ENCODE results near the gene ODF2. TPM values are rescaled to one million over a fixed set of nuclear protein-coding genes. Genes with fewer than 3 reads are reported as not detected.

ODF2 gene
- total RNA-seq: 10 to 100 TPM; 27.0 to 65.8 TPM

DNA sequence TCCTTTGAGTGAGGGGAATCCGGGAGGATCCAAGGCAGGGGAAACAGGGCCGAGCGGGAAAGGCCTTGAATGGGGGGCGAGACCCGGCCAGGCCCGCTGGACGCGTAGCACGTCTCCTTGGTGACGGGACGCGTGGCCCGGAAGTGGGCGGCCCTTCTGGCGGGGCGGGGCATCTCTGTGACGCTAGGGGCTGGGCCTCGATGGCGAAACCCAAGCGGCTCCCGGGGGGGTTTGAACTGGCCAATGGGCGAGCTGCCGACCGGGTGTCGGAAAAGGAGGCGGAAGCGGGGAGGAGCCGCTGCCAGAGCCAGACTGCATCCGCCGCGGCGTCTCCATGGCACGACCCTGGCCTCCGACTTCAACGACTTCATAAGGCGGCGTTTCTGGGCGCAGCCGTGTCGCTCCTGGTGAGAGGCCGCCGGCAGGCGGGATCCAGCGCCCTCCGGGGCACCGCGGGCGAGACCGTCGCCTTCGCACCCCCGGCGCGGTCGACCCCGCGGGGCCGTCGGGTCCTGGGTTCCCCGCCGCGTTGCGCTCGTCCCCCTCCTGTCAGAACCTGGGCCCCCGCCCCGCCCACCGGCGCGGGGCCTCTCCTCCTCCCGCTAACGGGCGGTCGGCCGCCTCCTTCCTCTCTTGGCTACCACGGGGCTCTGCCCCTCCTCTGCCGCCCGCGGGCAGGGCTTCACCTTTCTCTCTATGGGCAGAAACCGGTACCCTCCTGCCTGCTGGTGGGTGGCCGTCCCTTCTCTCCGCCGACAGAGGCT lies at the start of gene ODF2:
Gene ODF2 (plus strand): TSS at position 158 of the 764 bp plus-strand sequence. CDS start 86 bp downstream, at position 244.
- peaks cover 8% of the 10 kb centered on the region for H3K4me1 ChIP-seq (replicated peaks)
- H3K27ac ChIP-seq: peak within 1 kb of the TSS; percentile 65 to 77
- H3K4me3 ChIP-seq: peak within 1 kb of the TSS; percentile 61 to 93
- peaks cover 0 to 4% of the 10 kb centered on the region in 2 donors for H3K36me3 ChIP-seq
- H3K9me3 ChIP-seq: no peaks in the 10 kb centered on the region
- under 1% methylated on average over 48 of the region's 82 CpGs for WGBS
- intact Hi-C loops (cut with DNase I): no loop called here
- DNase-seq (ENCODE audit: low spot score): peak; percentile 98
- TF ChIP-seq POLR2A (IDR thresholded peaks at IDR 0.05) (peak; percentile 60), POLR2AphosphoS5 (IDR thresholded peaks at IDR 0.05) (peak; percentile 91)
- TF ChIP-seq, protein P1, sequence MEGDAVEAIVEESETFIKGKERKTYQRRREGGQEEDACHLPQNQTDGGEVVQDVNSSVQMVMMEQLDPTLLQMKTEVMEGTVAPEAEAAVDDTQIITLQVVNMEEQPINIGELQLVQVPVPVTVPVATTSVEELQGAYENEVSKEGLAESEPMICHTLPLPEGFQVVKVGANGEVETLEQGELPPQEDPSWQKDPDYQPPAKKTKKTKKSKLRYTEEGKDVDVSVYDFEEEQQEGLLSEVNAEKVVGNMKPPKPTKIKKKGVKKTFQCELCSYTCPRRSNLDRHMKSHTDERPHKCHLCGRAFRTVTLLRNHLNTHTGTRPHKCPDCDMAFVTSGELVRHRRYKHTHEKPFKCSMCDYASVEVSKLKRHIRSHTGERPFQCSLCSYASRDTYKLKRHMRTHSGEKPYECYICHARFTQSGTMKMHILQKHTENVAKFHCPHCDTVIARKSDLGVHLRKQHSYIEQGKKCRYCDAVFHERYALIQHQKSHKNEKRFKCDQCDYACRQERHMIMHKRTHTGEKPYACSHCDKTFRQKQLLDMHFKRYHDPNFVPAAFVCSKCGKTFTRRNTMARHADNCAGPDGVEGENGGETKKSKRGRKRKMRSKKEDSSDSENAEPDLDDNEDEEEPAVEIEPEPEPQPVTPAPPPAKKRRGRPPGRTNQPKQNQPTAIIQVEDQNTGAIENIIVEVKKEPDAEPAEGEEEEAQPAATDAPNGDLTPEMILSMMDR (IDR thresholded peaks at IDR 0.05): peak in 2 of 4 experiments; percentile 7 to 8
- no peaks in the 10 kb centered on the region for H3K27me3 ChIP-seq (replicated peaks; ENCODE audit: insufficient read depth)

DNA sequence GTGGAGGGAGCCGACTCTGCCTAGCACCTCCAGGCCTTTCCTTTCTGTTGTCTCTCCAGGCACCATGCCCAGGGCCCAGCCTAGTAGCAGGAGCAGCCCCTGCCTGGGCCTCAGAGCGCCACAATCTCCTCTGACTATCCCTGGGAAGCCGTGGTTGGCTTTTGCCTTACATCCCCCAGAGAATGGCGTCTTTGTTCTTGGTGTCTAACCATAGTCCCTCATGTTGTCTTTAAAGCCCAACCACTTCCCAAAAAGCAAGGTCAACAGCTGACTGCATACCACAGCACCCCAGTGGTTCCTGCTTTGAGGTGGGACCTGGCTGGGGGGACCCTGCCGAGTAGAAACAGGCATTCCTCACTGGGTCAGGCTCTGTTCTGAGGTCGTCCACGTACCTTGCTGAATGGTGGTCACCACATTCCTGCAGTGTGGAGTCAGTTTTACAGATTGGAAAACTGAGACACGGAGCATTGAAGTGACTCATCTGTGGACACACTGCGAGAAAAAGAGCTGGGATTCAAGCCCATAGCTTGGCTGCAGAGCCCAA lies 48.9 kb upstream of the ODF2 start:
- Histone ChIP-seq H3K27me3 (replicated peaks; ENCODE audit: insufficient read depth) (no peaks in the 10 kb centered on the region), H3K4me3 (no peak overlapping the region), H3K27ac (no peak overlapping the region), H3K9me3 (no peaks in the 10 kb centered on the region), H3K36me3 (no peaks in the 10 kb centered on the region), H3K4me1 (replicated peaks) (no peaks in the 10 kb centered on the region)
- DNase-seq (ENCODE audit: low spot score): no peak
- intact Hi-C loops (cut with DNase I): no loop called here
- WGBS: 71% methylated on average over 9 of the region's 9 CpGs
- TF ChIP-seq, protein P1 (IDR thresholded peaks at IDR 0.05): no peak
- TF ChIP-seq POLR2AphosphoS5 (IDR thresholded peaks at IDR 0.05): no peak
- TF ChIP-seq POLR2A (IDR thresholded peaks at IDR 0.05): no peak

DNA sequence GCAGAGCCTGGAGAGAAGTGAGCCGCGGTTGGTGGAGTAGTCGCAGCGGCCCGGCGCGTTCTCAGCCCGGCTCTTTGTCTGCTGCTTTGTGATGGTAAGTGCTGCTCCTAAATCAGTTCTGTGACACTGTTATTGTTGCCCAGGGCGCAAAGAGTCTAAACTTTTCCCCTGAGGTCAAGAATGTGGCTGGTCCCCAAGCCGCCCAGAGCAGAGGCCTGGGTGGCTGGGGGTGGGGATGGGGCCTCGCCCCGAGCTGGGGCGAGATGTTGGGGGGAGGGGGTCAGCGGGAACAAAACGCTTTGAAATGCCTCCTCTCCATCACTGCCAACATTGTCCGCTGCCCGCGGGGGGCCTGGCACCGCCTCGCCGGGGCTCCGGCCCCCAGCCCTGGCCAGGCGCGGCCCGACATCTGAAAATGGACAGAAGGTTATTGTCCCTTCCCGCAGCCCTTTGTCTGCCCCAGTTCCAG lies 46.8 kb upstream of the ODF2 start:
- intact Hi-C loops (cut with DNase I): no loop called here
- DNase-seq (ENCODE audit: low spot score): no peak
- H3K27ac ChIP-seq: no peak overlapping the region
- H3K4me1 ChIP-seq (replicated peaks): no peaks in the 10 kb centered on the region
- no peak overlapping the region for H3K4me3 ChIP-seq
- no peaks in the 10 kb centered on the region for H3K9me3 ChIP-seq
- H3K27me3 ChIP-seq (replicated peaks; ENCODE audit: insufficient read depth): no peaks in the 10 kb centered on the region
- 36% methylated on average over 26 of the region's 26 CpGs for WGBS
- no peaks in the 10 kb centered on the region for H3K36me3 ChIP-seq
- TF ChIP-seq, protein P1 (IDR thresholded peaks at IDR 0.05): no peak
- TF ChIP-seq POLR2AphosphoS5 (IDR thresholded peaks at IDR 0.05): no peak
- TF ChIP-seq POLR2A (IDR thresholded peaks at IDR 0.05): no peak

DNA sequence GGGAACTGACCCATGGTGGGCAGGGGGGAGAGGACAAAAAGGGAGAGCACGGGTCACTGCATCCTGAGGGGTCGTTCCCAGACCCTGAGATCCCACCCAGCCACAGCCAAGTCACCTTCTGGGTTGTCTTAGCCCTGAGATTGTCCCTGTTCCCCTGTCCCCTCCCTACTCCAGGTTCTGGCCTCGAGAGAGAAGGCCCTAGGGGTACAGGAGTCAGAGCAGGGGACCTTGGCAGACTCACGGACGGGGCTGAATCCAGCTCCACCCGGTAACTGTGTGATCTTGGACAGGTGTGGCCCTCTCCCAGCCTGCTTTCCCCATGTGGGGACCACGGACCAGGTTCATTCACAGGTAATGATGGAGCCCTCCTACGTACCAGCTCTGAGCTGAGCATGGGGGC lies 46.4 kb upstream of the ODF2 start:
- no peaks in the 10 kb centered on the region for H3K27me3 ChIP-seq (replicated peaks; ENCODE audit: insufficient read depth)
- intact Hi-C loops (cut with DNase I): no loop called here

More for the DNA sequence above, 46.4 kb upstream of the ODF2 start:
- H3K4me3 ChIP-seq: no peak overlapping the region
- H3K36me3 ChIP-seq: no peaks in the 10 kb centered on the region
- H3K27ac ChIP-seq: no peak overlapping the region
- no peak for TF ChIP-seq POLR2A (IDR thresholded peaks at IDR 0.05)
- TF ChIP-seq, protein P1 (IDR thresholded peaks at IDR 0.05): no peak
- no peak for TF ChIP-seq POLR2AphosphoS5 (IDR thresholded peaks at IDR 0.05)
- no peaks in the 10 kb centered on the region for H3K4me1 ChIP-seq (replicated peaks)
- 69% methylated on average over 8 of the region's 8 CpGs for WGBS
- no peaks in the 10 kb centered on the region for H3K9me3 ChIP-seq
- DNase-seq (ENCODE audit: low spot score): no peak
